Esophagus muscularis mucosa (tissue), 4 donors: ENCODE data around the gene CYP2W1.

Experiments used
- CTCF ChIP-seq, 3 experiments: fragments of 200-600 bp in 2 of 3; fragments of 450-650 bp in 1 of 3; sonication (generic) in 2 of 3; IDR thresholded peaks; one replicate each; pipeline ENCODE4 v1.5.1; 2017 to 2019; ENCODE audit warnings: antibody characterized with exemption in 3 of 3, mild to moderate bottlenecking in 2 of 3, moderate library complexity in 1 of 3
- EP300 ChIP-seq: sonication (generic); formaldehyde crosslinking; IDR thresholded peaks from one replicate; pipeline ENCODE4 v1.6.1; 2017; ENCODE audit warnings: antibody characterized with exemption
- POLR2A ChIP-seq: fragments of 450-650 bp; IDR thresholded peaks from one replicate; pipeline ENCODE4 v1.6.1; 2017; ENCODE audit warnings: antibody characterized with exemption, moderate library complexity, mild to moderate bottlenecking, low read depth
- POLR2AphosphoS5 ChIP-seq, 2 donors: sonication (generic); formaldehyde crosslinking; IDR thresholded peaks; one replicate each; pipeline ENCODE4 v1.6.1; 2017; ENCODE audit warnings: antibody characterized with exemption in 2 of 2

- TF ChIP-seq EP300 (no peak), POLR2A (no peak), CTCF (IDR thresholded peaks at IDR 0.05) (no peak), POLR2AphosphoS5 (IDR thresholded peaks at IDR 0.05) (no peak)
These were observed 48.4 kb upstream of the CYP2W1 start for GRCh38 chr7:934469-935163.
